Retinal pigment epithelial cell (primary cell): ENCODE data around the gene PPP6R1.
A peak's percentile ranks its signal among the peaks of the same experiment; 100 is the strongest.

Source experiments
- DNase-seq: peaks from one replicate; pipeline ENCODE4 v3.0.0-alpha.2; 2010; ENCODE audit warnings: low read depth
- H3K4me3 ChIP-seq: 2 replicates; pipeline ENCODE4 v1.5.1; 2011; ENCODE audit warnings: mild to moderate bottlenecking, low read length, control low read depth, moderate library complexity
- CTCF ChIP-seq: conservative IDR thresholded peaks from 2 replicates; pipeline ENCODE4 v1.5.1; 2011; ENCODE audit warnings: low read depth, low read length, control low read depth, inconsistent platforms

Gene PPP6R1

GRCh38 chr19:55304279-55304978 lies 45.6 kb upstream of the PPP6R1 start:
- no peak for TF ChIP-seq CTCF
- H3K4me3 ChIP-seq = no peak overlapping the region
- DNase-seq = no peak

- no peak overlapping the region for H3K4me3 ChIP-seq
- TF ChIP-seq CTCF = no peak
- no peak for DNase-seq
Observed at GRCh38 chr19:55303477-55303876, 44.7 kb upstream of the PPP6R1 start.

- no peak for DNase-seq
- H3K4me3 ChIP-seq = no peak overlapping the region
- TF ChIP-seq CTCF = no peak
Observed at GRCh38 chr19:55302318-55302703, 43.5 kb upstream of the PPP6R1 start.

- peak; percentile 84 for TF ChIP-seq CTCF
- DNase-seq = no peak
- peak overlapping the region; percentile 42 for H3K4me3 ChIP-seq
Observed at GRCh38 chr19:55301459-55302317, 42.9 kb upstream of the PPP6R1 start.

- TF ChIP-seq CTCF = no peak
- H3K4me3 ChIP-seq = no peak overlapping the region
- DNase-seq = no peak
Observed at GRCh38 chr19:55300886-55301458, 42.2 kb upstream of the PPP6R1 start.

GRCh38 chr19:55299991-55300390 lies 41.2 kb upstream of the PPP6R1 start:
- H3K4me3 ChIP-seq = no peak overlapping the region
- no peak for TF ChIP-seq CTCF
- no peak for DNase-seq

- no peak overlapping the region for H3K4me3 ChIP-seq
- TF ChIP-seq CTCF = no peak
- DNase-seq = no peak
Observed at GRCh38 chr19:55297267-55297666, 38.5 kb upstream of the PPP6R1 start.
